GM19463 (cell line): Measurements from ENCODE around the gene HSD17B2.
"Not testable (repeated sequence)": the region's sequence is repeated elsewhere in the genome, so short reads cannot be mapped to it uniquely, and the experiment has no call there.

Source experiments
- ATAC-seq: cut with Tn5 transposase; IDR thresholded peaks from one replicate; pipeline ENCODE4 v1.9.1; 2021; ENCODE audit warnings: mild to moderate bottlenecking, moderate library complexity; ENCODE audit not compliant: unreplicated experiment

The HSD17B2 gene

DNA sequence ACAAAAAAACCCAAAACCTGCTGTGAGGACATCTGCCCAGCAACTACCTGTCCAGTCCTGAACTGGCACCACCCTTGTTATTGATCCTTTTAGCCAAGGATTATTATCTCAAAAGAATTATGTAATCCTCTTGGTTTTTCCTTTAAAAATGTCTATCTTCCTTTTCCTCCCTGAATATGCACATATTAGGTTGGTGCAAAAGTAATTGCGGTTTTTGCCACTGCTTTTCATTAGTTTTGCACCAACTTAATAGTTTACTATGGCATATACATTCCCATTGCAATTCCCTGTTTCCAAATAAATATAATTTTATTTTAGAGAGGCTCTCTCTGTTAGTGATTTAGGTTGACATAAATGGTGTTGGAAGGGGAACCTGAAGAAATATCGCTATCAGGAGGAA lies 83.7 kb downstream of the HSD17B2 start:
- no peak for ATAC-seq

DNA sequence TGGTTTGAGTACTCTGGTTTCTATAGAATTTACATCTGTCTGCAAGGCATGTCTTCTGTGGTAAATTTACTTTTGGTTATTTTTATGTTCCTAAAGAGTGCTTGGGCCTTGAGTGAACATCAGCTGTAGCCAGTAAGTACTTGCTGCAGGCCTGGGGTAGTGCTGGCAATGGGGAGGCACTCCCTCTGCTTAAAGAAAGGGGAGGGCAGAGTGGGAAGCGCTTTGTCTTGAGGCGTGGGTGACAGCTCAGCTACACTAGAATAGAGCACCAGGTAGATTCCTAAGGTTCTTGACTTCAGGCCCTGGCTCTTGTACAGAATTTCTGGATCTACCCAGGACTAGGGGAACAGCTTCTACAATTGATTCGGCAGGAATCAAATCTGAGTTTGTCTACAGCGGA lies 84.4 kb downstream of the HSD17B2 start:
- no peak for ATAC-seq

DNA sequence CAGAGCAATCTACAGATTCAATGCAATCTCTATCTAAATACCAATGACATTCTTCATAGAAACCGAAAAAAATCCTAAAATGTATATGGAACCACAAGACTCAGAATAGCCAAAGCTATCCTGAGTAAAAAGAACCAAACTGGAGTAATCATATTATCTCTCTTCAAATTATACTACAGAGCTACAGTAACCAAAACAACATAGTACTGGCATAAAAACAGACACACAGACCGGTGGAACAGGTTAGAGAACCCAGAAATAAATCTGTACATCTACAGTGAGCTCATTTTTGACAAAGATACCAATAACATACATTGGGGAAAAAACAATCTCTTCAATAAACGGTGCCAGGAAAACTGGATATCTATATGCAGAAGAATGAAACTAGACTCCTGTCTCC lies 89.6 kb downstream of the HSD17B2 start:
- no peak for ATAC-seq

DNA sequence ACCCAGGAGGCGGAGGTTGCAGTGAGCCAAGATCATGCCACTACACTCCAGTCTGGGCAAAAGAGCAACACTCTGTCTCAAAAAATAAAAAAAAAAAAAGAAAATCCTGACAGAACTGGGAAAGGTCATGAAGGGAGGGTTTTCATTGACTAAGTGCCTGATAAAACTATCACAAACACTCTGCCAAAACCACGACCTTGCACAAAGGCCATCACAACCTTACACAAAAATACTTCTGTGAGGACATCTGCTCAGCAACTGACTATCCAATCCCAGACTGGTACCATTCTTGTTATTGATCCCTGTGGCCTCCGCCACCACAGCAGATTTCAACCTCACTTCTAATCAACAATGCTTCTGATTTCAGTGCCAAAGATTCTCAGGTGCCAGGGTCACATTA lies 94.8 kb downstream of the HSD17B2 start:
- ATAC-seq: no peak

DNA sequence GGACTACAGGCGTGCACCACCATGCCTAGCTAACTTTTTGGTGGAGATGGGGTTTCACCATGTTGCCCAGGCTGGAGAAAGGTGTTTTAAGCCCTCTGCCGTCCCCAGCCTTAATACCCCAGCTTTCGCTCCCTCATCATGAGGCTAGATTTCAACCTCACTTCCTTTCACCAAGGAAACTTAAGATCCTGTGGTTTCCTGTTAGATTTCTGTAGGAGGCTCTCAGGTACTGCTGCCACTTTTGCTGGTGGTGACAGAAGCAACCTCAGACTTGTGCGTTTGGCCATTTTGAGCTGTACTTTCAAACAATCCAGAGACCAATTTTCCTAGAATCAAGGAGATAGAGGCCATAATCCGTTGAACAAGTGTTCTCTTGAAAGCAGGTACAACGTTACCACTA lies 98.7 kb downstream of the HSD17B2 start:
- ATAC-seq: no peak

DNA sequence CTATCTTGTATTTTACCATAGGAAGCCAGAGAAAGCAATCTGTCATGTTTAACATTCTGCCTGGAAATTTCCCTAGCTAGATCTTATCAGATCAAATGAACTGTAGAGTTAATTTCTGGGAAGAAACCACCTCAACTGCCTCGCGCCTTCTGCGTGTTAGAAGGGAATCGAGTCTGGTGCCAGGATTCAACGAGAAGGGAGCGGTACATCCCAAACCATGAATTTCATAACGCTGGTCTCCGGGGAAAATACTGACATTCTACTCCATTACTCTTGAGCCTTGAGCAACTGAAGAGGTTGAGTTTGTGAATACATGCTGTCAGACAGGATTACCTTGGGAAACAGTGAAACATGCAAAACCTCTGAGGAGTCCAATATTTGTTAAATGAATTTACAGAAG lies 99.8 kb downstream of the HSD17B2 start:
- ATAC-seq: no peak

DNA sequence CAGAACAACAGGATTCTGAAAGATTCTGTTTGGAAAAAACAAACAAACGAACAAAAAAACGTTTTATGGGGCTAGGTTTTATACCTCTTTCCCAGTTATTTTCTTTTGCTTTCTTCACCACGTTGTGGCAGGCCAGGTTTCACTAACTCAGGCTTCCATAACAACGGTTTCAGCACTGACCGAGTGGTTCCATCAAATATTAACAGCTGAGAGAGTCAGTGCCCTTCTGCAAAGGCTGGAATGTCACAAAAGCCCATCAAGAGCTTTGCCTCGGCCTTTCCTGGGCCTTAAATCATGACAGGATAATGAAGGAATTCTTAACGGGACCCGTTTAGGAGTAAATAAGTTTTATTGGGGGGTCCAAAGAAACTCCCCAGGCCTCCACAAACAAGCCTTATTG lies 100.8 kb downstream of the HSD17B2 start:
- ATAC-seq: no peak

DNA sequence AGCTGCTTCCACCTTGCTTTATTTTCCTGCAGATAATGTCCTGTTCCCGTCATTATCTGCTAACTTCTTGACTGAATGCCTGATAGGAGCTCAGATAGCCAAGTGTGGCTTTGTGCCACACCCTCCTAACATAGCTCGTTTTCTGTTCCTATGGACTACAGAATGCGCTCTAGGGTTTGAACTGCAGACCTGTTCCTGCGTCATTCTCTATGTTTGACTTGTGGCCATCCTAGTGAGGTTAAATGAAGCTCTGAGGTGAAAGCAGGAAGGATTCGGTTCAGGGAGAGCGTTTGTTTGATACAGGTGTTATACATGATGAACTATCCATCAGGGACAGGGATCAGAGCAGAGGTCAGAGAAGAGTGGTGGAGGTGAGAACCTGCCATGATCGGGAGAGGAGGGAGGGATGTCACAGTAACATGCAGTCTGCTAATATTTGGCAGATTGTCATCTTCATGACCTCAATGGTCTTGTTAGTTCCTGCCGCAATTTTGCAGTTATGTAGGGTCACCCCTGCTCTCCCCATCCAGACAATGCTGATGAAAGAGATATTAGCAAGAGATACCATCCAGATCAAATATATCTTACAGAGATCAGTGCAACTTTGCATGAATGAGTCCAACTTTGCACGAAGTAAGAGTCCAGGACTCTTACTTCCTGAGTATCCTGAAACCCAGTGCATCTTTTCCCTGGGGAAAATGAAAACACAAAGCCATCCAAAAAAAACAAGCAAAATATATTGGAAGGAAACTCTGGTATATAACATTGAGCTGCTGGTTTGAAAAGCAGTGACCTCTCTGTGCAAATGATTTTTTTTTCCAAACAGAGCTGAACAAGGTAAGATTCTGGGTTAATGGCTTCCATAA lies 102.1 kb downstream of the HSD17B2 start:
- no peak for ATAC-seq

DNA sequence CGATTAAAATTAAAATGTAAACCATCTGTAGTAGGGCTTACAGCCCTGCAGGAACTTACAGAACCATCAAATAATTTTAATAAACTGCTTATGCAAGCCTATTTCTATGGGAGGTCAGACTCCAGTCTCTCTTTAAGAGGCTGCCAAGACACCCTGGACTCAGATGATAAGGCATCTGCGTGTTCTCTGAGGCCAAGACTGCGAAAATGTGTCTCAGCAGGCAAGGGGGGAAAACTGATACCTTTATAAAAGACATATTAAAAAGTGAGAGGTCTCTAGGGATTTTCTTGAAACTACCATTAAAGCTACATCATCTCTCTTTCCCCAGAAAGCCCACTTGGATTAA lies 102.7 kb downstream of the HSD17B2 start:
- no peak for ATAC-seq

DNA sequence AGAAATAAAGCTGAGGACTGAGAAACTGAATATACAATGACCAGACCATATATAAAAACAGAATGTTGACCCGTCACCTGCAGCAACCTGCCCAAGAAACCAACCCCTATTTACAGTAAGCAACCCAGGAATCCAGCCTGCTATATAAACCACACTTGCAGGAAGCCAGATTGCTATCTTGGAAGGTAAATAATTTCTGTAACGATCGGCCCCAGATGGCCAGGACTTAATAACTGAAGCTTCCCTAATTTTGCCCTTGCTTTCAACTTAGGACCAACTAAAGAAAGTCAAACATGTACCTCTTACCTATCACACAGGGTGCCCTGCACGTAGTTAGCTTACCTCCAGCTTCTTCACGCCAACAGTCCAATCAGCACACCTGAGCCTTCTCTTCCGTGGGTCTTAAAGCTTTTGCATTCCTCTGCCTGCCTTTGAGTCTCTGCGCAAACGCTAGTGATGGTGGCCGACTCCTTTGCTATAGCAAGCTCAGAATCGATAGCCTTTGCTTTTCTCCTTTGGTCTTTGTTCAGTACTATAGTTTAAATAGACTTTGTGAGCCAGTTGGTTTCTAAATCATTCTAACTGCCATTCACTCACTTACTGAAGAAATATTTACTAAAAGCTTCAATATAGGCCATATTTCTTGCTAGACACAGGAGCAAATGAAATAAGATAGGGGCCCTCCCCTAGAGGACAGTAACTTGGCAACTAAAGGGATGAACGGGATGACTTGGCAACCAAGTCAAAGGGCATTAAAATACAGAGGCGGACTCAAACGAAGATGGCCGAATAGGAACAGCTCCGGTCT lies 103.6 kb downstream of the HSD17B2 start:
- no peak for ATAC-seq

DNA sequence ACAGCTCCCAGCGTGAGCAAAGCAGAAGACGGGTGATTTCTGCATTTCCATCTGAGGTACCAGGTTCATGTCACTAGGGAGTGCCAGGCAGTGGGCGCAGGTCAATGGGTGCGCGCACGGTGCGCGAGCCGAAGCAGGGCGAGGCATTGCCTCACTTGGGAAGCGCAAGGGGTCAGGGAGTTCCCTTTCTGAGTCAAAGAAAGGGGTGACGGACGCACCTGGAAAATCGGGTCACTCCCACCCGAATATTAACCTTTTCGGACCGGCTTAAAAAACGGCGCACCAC lies 104.2 kb downstream of the HSD17B2 start:
- ATAC-seq: not testable (repeated sequence)

DNA sequence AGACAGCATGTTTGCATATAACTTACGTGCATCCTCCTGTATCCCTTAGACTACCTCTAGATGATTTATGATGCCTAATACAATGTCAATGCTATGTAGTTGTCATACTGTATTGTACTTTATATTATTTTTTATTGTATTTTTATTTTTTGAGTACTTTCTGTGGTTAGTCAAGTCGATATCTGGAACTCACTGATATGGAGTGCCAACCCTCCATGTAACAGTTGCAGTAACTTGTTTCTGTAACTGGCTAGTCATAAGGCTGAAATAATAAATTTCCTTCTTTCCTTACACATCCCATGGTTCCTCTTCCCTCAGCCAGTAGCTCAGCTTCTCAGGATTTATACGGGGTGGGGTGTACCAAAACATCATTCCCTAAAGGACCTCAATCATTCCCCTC lies 111.5 kb downstream of the HSD17B2 start:
- ATAC-seq: no peak

DNA sequence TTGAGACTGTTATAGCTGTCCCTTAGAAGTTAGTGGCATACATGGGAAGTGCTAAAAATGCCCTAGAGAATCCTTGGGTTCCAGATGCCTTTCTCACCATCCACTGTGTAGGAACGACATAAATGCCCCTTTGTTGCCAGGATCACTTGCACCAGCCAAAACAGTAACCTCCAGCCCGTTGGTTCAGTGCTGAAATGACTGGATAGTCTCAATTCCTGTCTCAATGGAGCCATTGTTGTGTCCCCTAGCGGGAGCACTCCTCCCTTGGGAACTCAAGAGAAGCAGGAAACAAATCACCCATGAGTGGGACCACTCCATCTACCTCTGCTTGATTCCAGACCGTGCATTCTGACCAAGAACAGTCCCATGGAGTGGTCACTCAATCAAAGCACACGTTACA lies 111.9 kb downstream of the HSD17B2 start:
- ATAC-seq: no peak

DNA sequence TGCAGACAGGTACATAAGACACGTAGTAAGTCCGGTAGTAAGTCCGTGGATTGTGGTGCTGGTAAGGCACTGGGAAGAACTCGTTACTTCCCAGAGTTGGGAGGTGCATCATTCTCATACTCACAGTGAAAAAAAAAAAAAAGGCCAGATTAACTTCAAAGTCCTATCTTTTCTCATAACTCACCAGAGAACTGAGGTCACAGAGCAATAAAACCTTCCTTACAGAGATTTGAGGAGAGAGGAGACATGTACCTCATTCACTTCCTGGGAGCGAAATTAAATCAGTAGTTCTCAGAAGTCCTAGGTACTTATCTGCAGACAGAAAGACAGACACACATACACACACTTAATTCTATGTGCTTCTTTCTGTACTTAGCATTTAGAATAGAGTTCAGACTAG lies 112.5 kb downstream of the HSD17B2 start:
- ATAC-seq: no peak
